ENCODE results near the gene OR4D11.

DNA sequence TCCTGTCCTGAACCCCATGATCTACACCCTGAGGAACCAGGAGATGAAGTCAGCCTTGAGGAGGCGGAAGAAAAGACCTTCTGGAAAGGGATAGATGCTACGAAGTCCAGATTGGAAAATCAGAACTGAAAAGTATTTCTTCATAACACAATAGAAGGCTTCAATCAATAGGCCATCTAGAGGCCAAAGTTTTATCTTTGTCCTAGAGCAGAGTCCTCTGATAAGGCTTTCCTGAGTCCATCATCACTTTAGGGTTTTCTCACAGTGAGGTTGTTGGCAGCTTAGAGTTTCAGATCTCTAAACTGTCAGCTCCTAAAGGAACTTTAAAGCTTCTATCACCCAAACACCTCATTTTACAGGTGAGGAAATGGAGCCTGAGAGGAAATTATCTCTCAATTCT, 29.2 kb downstream of the OR4D11 start:
- TF ChIP-seq ETV5 (CRISPR knock-in tag; IDR thresholded peaks at IDR 0.05; ENCODE audit: borderline replicate concordance) (no peak), ZNF274 (CRISPR knock-in tag; IDR thresholded peaks at IDR 0.05) (no peak), TEAD3 (CRISPR knock-in tag; optimal IDR thresholded peaks at IDR 0.05; ENCODE audit: borderline replicate concordance) (no peak), YY1 (IDR thresholded peaks at IDR 0.05; ENCODE audit: insufficient read depth, insufficient replicate concordance, low read depth, low read length) (no peak), MAFF (IDR thresholded peaks at IDR 0.05; ENCODE audit: low read depth, low read length) (no peak), PBX3 (CRISPR knock-in tag; IDR thresholded peaks at IDR 0.05; ENCODE audit: borderline replicate concordance) (no peak), CTCF (CRISPR knock-in tag; IDR thresholded peaks at IDR 0.05) (no peak), GTF2F1 (IDR thresholded peaks at IDR 0.05; ENCODE audit: low read length) (no peak), ZBTB21 (CRISPR knock-in tag; IDR thresholded peaks at IDR 0.05) (no peak), TAF1 (CRISPR knock-in tag; IDR thresholded peaks at IDR 0.05) (no peak), ZNF34 (CRISPR knock-in tag; IDR thresholded peaks at IDR 0.05; ENCODE audit: borderline replicate concordance) (no peak), ZNF12 (CRISPR knock-in tag; IDR thresholded peaks at IDR 0.05) (no peak), NCOA2 (CRISPR knock-in tag; IDR thresholded peaks at IDR 0.05) (no peak)
- TF ChIP-seq, protein P1, sequence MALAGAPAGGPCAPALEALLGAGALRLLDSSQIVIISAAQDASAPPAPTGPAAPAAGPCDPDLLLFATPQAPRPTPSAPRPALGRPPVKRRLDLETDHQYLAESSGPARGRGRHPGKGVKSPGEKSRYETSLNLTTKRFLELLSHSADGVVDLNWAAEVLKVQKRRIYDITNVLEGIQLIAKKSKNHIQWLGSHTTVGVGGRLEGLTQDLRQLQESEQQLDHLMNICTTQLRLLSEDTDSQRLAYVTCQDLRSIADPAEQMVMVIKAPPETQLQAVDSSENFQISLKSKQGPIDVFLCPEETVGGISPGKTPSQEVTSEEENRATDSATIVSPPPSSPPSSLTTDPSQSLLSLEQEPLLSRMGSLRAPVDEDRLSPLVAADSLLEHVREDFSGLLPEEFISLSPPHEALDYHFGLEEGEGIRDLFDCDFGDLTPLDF (CRISPR knock-in tag; IDR thresholded peaks at IDR 0.05), result no peak
